ENCODE results near the gene SYT6. TPM values are rescaled to one million over a fixed set of nuclear protein-coding genes. Genes with fewer than 3 reads are reported as not detected.

SYT6 gene
- total RNA-seq, 1 experiment from 2014 or later, result 54.2 TPM

GRCh38 chr1:114089502-114090138 is 64.0 kb downstream of the SYT6 start:
- POLR2A ChIA-PET, result interaction anchor here (0.6 to 1.6 kb wide), 3 partner anchors 13 to 111 kb away, joined by 3 to 5 read pairs (median 4); partner anchors contain the start of gene OLFML3
- TF ChIP-seq TCF7 (CRISPR knock-in tag; IDR thresholded peaks at IDR 0.05; ENCODE audit: low read depth) (no peak), ETV6 (CRISPR knock-in tag; IDR thresholded peaks at IDR 0.05) (no peak), E2F5 (CRISPR knock-in tag; IDR thresholded peaks at IDR 0.05) (no peak), ESRRA (CRISPR knock-in tag; IDR thresholded peaks at IDR 0.05; ENCODE audit: borderline replicate concordance) (no peak), ARID4B (CRISPR knock-in tag; IDR thresholded peaks at IDR 0.05; ENCODE audit: borderline replicate concordance) (no peak), ERG (CRISPR knock-in tag; IDR thresholded peaks at IDR 0.05) (no peak), OVOL2 (CRISPR knock-in tag; IDR thresholded peaks at IDR 0.05; ENCODE audit: borderline replicate concordance) (no peak), CBFB (CRISPR knock-in tag; IDR thresholded peaks at IDR 0.05; ENCODE audit: low read depth) (no peak), PRRX2 (CRISPR knock-in tag; IDR thresholded peaks at IDR 0.05) (no peak), CREB1 (CRISPR knock-in tag; IDR thresholded peaks at IDR 0.05) (no peak), CTCF (IDR thresholded peaks at IDR 0.05) (no peak), NR2C2 (CRISPR knock-in tag; IDR thresholded peaks at IDR 0.05) (no peak), ZNF416 (CRISPR knock-in tag; IDR thresholded peaks at IDR 0.05) (no peak), IRF1 (CRISPR knock-in tag; IDR thresholded peaks at IDR 0.05) (no peak)
- H3K4me3 Mint-ChIP-seq, result no peak overlapping the region
- peaks cover 8% of the 10 kb centered on the region; the same call in 1 of the 2 replicates for H3K27me3 Mint-ChIP-seq (ENCODE audit: low read depth)
- H3K9me3 Mint-ChIP-seq, result peaks cover 12% of the 10 kb centered on the region
- CTCF ChIA-PET, result interaction anchor here (1.0 to 2.5 kb wide), 7 partner anchors 9 to 257 kb away, joined by 3 to 27 read pairs (median 4); partner anchors contain the start of gene OLFML3
- H3K36me3 Mint-ChIP-seq, result peaks cover 79% of the 10 kb centered on the region
- ATAC-seq (no peak), DNase-seq (ENCODE audit: low spot score) (no peak)
- peak overlapping the region; percentile 37 for H3K27ac Mint-ChIP-seq
- H3K4me1 Mint-ChIP-seq, result peaks cover 75% of the 10 kb centered on the region
